ENCODE data around the gene HIPK2. TPM values are rescaled to one million over a fixed set of nuclear protein-coding genes. Genes with fewer than 3 reads are reported as not detected.

The HIPK2 gene
- polyA plus RNA-seq, 1 donor (not counting 4 experiments of a cell fraction or from before 2014, with no cell fraction given): 5.8 TPM

DNA sequence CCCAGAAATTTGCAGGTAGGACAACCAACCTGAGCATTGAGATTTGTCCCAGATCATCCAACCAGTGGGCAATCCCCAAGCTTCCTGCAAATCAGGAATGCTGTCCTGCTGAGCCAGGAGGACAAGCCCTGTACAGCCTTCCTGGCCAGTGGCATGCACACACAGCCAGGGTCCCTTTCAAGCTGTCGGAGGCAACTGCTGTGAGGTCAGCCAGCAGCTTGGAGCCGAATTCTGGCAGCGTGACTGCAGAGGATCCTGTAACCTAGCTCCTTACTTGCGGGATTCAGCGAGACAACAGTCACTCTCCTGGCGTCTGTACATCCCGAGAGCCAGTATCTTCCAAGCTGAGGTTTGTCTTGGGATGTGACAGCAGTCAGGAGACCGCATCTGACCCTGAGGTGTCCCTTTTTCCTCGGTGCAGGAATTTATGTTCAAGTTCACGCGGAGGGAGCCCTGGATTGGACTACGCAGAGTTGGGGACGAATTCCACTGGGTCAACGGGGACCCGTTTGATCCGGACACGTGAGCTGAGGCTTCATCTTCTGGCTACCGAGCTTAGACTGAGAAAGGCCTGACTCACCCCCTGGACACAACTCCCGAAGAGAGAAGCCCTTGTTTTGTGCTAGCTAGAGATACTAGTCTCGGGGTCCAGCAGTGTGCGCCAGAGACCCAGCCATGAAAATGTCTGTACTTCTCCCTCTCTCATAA is 236.0 kb downstream of the HIPK2 start:
- H3K9me1 ChIP-seq (ENCODE audit: control insufficient read depth, extremely low read depth, insufficient read depth, low read length): no peaks in the 10 kb centered on the region
- H3K36me3 ChIP-seq (ENCODE audit: control insufficient read depth in 2 of 2, extremely low read depth in 1 of 2, insufficient read depth in 2 of 2, low read length in 2 of 2): no peaks in the 10 kb centered on the region
- H3K9me3 ChIP-seq (ENCODE audit: control insufficient read depth, low read depth, low read length): no peaks in the 10 kb centered on the region
- no peak overlapping the region for H3K27ac ChIP-seq (ENCODE audit: control insufficient read depth, insufficient read depth, low read length)
- H3K4me2 ChIP-seq (ENCODE audit: control insufficient read depth, extremely low read depth, insufficient read depth, low read depth, low read length): no peak overlapping the region
- no peak overlapping the region for H3K9ac ChIP-seq (ENCODE audit: control insufficient read depth, extremely low read depth, insufficient read depth, low read length)
- dilution Hi-C loops (cut with MboI; ENCODE audit: extremely low pct_ligation_motif_present, low sequenced_read_pairs): no loop called here
- H4K20me1 ChIP-seq (ENCODE audit: control insufficient read depth, extremely low read depth, insufficient read depth, low read length): no peaks in the 10 kb centered on the region
- H3K4me3 ChIP-seq (ENCODE audit: control insufficient read depth in 2 of 3, extremely low read depth in 1 of 3, insufficient read depth in 2 of 3, low read depth in 1 of 3, low read length in 3 of 3): no peak overlapping the region
- H2AFZ ChIP-seq (ENCODE audit: control insufficient read depth, low read length): no peak overlapping the region
- TF ChIP-seq, protein P1, sequence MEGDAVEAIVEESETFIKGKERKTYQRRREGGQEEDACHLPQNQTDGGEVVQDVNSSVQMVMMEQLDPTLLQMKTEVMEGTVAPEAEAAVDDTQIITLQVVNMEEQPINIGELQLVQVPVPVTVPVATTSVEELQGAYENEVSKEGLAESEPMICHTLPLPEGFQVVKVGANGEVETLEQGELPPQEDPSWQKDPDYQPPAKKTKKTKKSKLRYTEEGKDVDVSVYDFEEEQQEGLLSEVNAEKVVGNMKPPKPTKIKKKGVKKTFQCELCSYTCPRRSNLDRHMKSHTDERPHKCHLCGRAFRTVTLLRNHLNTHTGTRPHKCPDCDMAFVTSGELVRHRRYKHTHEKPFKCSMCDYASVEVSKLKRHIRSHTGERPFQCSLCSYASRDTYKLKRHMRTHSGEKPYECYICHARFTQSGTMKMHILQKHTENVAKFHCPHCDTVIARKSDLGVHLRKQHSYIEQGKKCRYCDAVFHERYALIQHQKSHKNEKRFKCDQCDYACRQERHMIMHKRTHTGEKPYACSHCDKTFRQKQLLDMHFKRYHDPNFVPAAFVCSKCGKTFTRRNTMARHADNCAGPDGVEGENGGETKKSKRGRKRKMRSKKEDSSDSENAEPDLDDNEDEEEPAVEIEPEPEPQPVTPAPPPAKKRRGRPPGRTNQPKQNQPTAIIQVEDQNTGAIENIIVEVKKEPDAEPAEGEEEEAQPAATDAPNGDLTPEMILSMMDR (optimal IDR thresholded peaks at IDR 0.05 in 1 of 3, IDR thresholded peaks at IDR 0.05 in 1 of 3, conservative IDR thresholded peaks at IDR 0.05 in 1 of 3; ENCODE audit: extremely low read depth in 1 of 3, insufficient read depth in 2 of 3, low read length in 3 of 3): no peak
- TF ChIP-seq EZH2 (IDR thresholded peaks at IDR 0.05; ENCODE audit: low read length): no peak
- no peaks in the 10 kb centered on the region for H3K79me2 ChIP-seq (ENCODE audit: control insufficient read depth, insufficient read depth, low read length)
- no peaks in the 10 kb centered on the region for H3K4me1 ChIP-seq (ENCODE audit: control insufficient read depth, extremely low read depth, insufficient read depth, low read length)
- no peak for DNase-seq (ENCODE audit: low read depth, low spot score)
- no peak for FAIRE-seq
- peaks cover 13% of the 10 kb centered on the region for H3K27me3 ChIP-seq (ENCODE audit: control insufficient read depth, extremely low read depth, insufficient read depth, low read length)

DNA sequence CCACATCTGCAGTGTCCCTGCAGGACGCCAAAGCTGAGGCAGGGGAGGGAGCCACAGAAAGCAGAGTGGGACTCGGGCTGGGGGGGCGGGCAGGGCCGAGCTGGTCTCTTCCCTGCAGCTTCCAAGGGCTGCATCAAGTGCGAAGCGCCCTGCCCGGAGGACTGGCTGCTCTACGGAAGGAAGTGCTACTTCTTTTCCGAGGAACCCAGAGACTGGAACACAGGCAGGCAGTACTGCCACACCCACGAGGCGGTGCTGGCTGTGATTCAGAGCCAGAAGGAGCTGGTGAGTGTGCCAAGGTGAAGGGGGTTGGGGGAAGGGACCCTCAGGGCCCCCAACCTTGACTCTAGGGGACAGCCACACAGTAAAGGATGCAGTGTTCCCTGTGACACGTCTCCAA is 237.6 kb downstream of the HIPK2 start:
- H4K20me1 ChIP-seq (ENCODE audit: control insufficient read depth, extremely low read depth, insufficient read depth, low read length): no peaks in the 10 kb centered on the region
- no peak for DNase-seq (ENCODE audit: low read depth, low spot score)
- H3K4me1 ChIP-seq (ENCODE audit: control insufficient read depth, extremely low read depth, insufficient read depth, low read length): no peaks in the 10 kb centered on the region
- no peaks in the 10 kb centered on the region for H3K9me3 ChIP-seq (ENCODE audit: control insufficient read depth, low read depth, low read length)
- H3K36me3 ChIP-seq (ENCODE audit: control insufficient read depth in 2 of 2, extremely low read depth in 1 of 2, insufficient read depth in 2 of 2, low read length in 2 of 2): no peaks in the 10 kb centered on the region
- TF ChIP-seq, protein P1 (optimal IDR thresholded peaks at IDR 0.05 in 1 of 3, IDR thresholded peaks at IDR 0.05 in 1 of 3, conservative IDR thresholded peaks at IDR 0.05 in 1 of 3; ENCODE audit: extremely low read depth in 1 of 3, insufficient read depth in 2 of 3, low read length in 3 of 3): no peak
- no peak for TF ChIP-seq EZH2 (IDR thresholded peaks at IDR 0.05; ENCODE audit: low read length)
- H3K4me2 ChIP-seq (ENCODE audit: control insufficient read depth, extremely low read depth, insufficient read depth, low read depth, low read length): no peak overlapping the region
- H3K9ac ChIP-seq (ENCODE audit: control insufficient read depth, extremely low read depth, insufficient read depth, low read length): no peak overlapping the region
- H3K27me3 ChIP-seq (ENCODE audit: control insufficient read depth, extremely low read depth, insufficient read depth, low read length): peaks cover 13% of the 10 kb centered on the region
- H2AFZ ChIP-seq (ENCODE audit: control insufficient read depth, low read length): no peak overlapping the region
- no peak for FAIRE-seq
- no peak overlapping the region for H3K27ac ChIP-seq (ENCODE audit: control insufficient read depth, insufficient read depth, low read length)
- dilution Hi-C loops (cut with MboI; ENCODE audit: extremely low pct_ligation_motif_present, low sequenced_read_pairs): no loop called here
- no peaks in the 10 kb centered on the region for H3K79me2 ChIP-seq (ENCODE audit: control insufficient read depth, insufficient read depth, low read length)
- H3K9me1 ChIP-seq (ENCODE audit: control insufficient read depth, extremely low read depth, insufficient read depth, low read length): no peaks in the 10 kb centered on the region
- H3K4me3 ChIP-seq (ENCODE audit: control insufficient read depth in 2 of 3, extremely low read depth in 1 of 3, insufficient read depth in 2 of 3, low read depth in 1 of 3, low read length in 3 of 3): no peak overlapping the region
